HG02759 (cell line): ENCODE data around the gene IRS1.

Experiments used
- ATAC-seq: cut with Tn5 transposase; IDR thresholded peaks from one replicate; pipeline ENCODE4 v1.9.1; 2021; ENCODE audit warnings: mild to moderate bottlenecking, moderate library complexity; ENCODE audit not compliant: unreplicated experiment

IRS1 gene

DNA sequence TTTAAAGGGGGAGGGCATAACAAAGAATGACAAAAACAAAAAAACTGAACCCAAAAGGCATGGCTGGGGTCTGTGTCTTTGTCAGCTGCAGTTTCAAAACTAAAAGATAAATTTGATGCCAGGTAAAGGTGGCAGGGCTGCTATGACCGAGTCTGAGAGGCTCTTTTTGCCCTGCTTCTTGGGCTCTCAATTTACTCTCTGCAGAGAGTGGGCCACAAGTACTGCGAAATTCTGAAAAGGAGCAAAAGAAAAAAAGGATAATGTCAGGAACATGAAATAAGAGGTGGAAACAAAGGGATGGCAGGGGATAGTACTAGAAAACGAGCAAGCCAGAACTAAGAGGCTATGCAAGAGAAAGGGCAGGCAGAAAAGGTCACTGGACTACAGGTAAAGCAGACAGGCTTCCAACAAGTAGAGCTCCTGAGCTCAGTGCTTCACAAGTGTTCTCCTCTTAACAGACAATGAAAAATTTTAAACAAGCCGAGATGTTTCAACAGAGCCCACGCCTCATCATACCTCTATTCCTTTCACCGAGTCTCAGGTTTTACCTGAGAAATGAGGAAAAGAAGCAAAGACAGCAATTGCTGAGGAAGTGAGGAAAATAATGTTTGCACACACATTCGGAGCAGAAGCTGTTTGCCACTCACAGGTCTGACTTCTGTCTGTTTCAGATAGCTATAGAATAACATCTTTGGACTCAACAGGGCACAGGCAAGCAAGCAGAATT is 7.3 kb downstream of the IRS1 start:
- no peak for ATAC-seq

DNA sequence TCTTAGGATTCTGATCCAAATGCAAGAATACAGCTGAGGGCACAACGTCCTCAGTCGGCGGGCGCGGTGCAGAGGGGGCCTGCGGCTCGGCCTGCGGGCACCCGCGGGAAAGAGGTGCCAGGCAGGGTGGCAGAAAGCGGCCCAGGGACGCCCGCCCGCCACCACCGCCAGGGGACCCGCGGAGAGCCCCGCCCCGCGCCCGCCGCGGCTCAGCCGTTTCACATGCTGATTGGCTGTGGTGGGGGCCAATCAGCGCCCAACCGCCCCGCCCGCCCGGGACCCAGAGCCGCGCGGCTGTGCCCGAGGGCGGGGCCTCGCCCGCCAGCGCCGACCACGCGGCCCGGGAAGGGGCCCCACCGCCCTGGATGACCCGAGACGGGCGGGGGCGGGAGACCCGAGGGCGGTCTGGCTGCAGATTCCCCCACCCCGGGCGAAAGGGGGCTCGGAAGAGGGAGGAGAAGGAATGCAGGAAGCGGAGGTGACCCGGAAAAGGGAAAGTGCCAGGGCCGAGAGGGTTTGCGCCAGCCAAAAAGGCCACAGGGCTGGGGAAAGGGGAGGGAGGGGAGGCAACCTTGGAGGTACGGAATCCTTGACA is 8.0 kb downstream of the IRS1 start:
- peak; percentile 98 for ATAC-seq

DNA sequence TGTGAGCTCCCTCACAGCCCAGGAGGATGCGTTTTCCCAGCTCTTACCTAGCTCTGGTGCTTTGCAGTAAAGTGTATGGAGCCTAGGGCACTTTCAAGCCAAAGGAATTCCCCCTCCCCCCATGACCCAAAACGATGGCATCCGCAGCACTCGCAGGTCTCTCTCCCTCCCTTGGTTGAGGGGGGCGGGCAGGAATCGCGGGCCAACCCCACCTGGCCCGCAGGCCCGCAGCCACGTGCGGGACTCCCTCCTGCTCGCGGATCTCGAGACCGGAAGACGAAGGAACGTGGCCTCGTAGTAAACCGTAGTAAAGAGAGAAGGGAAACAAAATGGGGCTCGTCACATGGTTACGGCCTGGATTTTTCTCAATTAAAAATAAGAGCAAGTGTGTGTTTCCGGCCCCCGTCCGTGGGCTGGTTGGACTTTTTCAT is 8.5 kb downstream of the IRS1 start:
- peak; percentile 55 for ATAC-seq

DNA sequence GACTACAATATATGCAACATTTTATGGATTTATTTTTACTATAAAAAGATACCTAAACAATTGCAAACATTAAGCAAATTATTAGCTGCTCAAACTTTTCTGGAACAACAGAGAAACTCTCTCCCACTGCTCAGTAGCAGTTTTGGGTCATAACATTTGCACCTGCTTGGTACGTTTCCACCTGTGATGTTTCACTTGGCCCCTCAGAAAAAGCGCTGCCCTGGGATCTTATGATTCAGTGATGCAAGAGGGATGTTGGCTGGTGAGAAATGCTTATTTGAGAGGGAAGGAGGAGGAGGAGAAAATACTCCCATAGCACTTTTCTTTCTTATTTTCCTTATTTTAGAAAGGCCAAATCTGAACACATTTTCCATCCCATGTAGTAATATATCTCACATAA is 9.2 kb downstream of the IRS1 start:
- no peak for ATAC-seq

DNA sequence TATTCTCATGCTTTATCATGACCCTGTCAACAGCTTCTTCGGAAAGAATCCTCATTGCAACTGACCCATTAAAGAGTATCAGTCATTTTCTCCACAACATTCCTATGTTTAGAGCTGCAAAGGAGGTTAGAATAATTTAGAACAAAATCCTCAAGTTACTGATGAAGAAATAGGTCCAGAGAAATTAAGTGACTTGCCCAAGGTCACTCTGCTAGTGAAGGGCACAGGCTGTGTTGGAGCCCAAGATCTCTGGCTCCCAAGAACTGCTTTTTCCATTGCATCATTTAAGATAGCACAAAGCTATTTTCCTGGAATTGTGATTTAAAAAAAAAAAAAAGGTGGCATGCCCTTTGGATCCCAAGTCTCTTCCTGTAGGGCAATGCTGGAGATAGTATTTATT is 9.6 kb downstream of the IRS1 start:
- no peak for ATAC-seq

DNA sequence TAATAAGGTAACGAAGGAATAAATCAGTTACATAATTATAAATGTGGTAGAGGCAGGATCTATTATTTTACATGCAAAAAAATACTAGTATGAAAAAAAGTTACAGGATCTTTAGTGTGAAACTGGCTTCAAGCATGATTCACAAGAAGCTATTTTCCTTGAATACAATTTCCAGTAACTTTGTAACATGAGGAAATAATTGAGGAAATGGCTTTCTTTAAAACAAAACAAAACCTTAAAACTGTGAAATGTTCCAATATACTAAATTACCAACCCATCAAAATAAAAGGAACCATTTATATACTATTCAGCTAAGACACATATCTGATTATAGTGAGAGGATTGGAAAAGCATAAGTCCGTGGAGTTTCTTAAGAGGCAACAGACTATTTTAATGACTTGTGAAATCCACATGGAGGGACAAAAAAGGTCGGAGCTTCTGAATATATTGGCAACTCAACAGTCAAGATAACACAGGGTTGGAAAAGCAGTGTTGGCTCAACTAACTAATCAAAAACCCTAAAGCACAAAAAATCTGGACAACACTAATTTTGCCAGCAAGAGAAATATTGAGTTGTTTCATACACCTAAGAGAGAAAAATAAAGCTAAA is 10.6 kb downstream of the IRS1 start:
- ATAC-seq, result no peak

DNA sequence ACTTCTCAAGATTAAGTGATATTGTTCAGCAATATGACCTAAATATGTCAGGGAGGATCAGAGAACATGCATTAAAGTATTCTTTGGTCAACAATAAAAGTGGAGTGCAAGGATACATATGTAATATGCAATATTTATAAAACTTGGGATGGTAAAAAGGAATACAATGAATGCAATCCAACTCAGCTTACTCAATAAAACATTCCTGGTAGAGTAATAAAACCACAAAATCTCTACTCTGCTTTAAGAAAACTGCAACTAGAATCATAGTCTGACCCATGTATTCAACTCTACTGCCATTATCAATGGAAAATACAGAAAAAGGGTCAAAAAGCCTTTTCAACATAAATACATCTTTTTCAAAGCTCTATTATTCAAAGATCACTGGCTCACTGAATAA is 11.6 kb downstream of the IRS1 start:
- no peak for ATAC-seq

DNA sequence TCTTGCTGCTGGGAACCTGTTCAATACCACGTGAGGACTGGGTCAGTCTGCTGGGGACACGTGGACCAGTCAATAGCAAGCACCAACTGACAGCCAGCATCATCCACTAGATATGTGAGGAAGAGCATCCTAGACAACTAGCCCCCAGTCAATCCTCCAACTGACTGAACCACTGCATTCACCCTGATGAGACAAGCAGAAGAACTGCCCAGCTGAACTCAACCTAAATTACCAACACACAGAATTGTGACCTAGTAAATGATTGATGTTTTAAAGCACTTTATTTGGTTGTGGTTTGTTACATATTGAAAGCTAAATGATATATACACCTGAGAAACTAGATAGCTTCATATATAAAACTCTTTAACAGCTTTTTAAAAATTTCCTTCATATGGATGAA is 15.7 kb downstream of the IRS1 start:
- no peak for ATAC-seq

DNA sequence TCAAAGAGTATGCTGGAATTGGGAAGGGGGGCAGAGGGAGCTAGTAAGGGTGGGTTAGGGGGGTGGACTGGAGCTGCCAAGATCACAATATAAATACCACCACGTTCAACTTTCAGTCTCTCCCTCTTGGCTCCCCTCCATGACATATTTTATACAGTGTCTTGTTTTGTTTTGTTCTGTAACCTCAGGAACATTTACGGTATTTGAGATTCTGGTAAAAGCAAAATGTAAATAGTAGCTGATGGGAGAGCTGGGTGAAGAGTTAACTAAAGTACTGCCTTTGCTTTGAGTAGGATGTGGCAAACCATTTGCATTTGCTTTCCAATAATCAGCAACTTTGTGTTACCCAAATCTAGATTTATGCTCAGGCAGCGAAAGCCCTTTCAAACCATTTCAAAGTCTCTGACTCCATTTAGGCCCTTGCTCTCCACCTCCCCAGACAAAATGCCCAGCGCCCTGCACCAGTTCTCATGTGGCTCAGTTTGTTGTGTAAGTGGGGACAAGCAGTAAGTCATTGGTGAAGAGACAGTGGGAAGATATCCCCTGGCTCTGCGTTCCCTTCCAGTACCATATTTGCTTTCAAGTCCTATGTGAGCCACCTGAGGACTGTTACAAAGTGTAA is 17.4 kb downstream of the IRS1 start:
- no peak for ATAC-seq

DNA sequence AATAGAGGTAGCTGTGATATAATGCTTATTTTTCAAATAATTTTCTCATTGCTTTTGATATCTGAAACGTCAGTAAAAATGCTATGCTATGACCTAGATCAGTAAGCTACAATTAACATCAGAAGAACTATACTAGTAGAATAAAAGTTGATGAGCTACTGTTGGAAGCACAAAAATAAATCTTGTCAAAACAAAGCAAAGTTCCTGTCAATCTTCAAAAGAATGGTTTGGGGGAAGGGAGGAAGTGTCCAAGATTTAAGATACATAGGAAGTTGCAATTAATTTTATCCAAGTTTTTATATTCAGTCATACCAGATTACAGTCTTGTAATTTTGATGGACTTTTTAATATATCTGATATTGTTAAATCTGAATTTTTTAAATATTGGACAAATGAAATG is 19.2 kb downstream of the IRS1 start:
- ATAC-seq, result no peak

DNA sequence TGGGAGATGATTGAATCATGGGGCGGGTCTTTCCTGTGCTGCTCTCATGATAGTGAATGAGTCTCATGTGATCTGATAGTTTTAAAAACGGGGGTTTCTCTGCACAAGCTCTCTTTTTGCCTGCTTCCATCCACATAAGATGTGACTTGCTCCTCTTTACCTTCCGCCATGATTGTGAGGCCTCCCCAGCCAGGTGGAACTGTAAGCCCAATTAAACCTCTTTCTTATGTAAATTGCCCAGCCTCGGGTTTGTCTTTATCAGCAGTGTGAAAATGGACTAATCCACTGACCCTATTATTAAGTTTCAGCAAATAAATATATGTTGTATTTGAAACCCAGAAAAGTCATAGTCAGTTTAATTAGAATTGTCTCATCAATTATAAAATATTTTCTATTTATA is 22.0 kb downstream of the IRS1 start:
- ATAC-seq, result no peak

DNA sequence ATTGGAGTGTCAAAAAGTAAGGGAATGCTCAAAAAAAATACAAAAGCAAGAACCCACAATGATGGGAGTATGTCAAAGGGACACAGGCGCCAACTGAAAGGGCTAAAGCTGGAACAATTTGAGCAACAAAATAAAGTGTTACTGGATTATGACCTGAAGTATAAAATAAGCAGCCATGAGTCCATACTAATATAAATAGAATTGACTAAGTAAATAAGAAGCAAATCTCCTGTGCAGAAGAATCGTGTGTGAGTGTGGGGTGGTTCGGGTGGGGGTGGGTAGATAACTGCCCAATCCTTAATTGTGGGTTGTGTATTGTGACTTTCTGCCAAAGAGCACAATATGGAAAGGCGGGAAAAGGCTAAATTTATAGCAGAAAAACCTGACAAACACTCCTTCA is 23.5 kb downstream of the IRS1 start:
- ATAC-seq, result no peak

DNA sequence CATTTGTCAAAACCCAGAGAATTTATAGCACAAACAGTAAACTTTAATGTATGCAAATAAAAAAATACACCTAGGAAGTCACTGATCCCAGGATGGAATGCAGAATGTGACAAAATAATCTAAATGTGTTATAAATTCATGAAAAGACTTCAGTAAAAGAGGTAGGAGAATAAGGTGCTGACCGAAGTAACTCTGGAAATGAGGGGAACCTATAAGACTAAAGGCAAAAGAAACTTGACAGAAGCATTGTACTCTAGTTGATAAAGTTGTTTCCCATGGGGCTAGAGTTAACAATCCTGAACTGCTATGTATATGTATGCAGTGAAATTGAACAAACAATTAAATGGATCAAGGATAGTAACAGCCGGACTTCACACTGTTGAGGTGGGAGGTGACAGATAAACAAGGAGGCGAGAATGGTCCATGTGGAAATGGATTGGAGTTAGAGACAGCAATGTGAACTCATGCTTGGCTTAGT is 24.5 kb downstream of the IRS1 start:
- no peak for ATAC-seq

DNA sequence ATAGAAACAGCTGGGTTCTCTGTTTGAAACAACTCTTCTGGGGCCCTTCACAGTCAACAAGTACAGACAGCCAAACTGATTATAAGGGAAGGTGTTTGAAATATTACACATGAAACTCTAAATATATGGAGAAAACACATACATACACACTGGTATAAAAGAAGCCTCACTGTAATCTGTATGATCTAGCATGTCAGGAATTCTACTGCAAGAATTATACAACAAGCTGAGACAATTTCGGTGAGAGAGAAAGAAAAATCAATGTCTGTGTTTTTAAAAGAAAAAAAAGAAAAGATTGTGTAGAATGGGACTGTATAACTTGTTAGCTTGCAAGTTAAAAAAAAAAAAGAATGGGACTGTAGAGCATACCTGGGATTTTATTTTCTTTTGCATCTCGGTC is 26.3 kb downstream of the IRS1 start:
- peak; percentile 34 for ATAC-seq

DNA sequence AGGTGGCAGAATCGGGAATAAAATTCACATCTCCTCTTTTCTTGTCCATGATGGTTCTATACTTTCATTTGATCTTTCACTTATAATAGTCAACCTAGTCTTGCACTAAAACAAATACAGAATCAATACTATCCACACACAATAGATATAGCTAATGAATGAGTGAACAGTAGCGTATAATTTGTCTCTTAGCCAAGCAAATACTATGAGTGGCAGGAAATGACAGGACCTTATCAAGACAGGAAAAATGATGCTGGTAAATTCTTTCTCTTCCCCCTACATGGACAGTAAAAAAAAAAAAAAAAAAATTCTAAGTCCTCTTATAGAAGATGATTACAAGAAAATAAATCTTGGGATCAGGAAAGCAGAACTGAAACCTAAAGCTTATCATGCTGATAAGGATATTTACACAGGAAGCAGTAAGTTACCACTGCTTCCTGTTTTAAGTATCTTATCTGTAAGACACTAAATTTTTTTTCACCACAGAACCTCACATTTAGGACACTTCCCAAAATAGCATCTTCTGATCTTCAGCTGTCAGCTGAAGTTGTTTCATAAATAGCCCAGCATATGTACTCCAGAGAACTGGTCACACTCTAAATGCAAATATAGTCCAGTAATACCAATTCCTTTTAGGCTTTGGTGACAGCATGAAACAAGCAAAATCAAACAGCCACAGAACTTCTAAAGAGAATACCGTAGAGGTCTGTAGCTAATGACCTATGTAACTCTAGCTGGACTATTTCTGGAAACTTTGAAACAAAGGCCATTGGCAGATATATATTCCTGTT is 27.0 kb downstream of the IRS1 start:
- ATAC-seq, result peak; percentile 93

DNA sequence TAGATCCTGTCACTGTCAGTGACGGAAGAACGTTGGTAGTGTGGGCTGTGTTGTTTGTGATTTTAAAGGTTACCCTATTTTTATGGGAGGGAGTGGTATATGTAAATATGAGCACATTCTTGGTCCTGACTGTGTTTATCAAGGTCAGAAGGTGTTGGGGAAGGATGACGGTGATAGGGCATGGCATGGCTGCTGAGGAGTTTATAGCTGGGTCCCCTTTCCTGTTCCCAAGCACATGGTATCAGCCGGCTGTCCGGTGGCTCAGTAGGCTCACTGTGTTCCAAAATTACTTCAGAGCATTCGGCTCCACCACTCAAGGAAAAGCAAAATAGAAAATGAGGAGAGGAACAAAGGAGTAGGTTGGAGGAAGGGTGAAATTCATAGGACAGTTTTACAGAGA is 28.6 kb downstream of the IRS1 start:
- ATAC-seq, result no peak

DNA sequence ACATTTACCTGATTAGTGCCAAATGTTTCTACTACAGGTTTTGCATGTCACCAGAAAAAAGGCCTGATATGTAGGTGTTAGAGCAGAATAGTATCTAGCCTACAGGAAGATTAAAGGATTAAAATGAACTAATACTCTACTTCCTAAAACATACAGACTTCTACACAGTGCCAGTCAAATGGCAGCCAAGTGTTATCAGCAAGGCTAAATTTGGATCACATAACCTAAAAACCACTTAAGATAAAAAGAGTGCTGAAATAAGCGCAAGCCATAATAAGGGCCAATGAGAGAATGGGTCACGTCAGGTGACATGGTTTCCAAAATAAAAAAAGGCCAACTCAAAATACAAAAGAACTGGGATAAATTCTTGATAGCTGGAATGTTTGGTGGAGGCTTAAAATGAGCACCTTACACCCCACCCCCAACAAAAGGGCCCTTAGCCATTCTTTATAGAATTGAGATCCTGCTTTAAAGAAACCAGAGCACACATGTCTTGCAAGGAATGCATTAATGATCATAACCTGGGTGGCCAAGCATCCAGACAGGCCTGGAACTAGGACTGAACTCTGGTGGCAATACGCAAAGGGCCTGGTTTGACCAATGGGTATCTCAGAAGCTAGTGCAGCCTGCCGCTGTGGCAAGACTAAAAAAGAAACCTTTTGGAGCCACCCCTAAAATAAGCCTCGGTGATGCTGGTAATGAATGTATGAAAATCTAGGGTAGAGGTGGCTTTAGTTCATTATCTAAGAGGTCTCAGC is 32.4 kb downstream of the IRS1 start:
- no peak for ATAC-seq

DNA sequence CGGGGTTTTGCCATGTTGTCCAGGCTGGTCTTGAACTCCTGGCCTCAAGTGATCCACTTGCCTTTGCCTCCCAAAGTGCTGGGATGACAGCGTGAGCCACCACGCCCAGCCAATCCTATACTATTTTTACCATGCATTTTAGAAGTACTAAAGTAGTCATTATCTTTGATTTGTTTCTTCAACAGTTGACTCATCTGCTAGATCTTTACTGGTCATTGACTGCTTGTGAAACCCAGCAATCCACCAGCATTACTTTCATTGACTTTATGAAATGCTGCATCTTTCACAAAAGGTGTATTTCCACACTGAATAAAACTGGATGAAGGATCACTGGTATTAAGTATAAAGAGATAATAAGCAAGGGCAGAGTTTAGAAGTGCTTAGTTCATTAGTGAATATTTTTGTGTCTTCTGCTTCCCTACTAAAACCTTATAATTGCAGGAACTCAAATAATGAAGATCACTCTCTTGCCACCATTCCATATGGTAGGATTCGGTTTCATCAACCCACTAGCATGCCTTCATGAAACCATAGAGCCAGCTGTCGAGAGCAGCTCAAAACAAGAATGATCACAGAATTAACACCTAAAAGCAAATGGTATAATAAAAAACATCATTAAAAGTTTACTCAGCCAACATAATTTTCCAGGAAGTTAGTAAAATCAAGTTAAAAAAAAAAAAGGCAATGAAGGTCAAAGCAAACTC is 33.1 kb downstream of the IRS1 start:
- no peak for ATAC-seq

DNA sequence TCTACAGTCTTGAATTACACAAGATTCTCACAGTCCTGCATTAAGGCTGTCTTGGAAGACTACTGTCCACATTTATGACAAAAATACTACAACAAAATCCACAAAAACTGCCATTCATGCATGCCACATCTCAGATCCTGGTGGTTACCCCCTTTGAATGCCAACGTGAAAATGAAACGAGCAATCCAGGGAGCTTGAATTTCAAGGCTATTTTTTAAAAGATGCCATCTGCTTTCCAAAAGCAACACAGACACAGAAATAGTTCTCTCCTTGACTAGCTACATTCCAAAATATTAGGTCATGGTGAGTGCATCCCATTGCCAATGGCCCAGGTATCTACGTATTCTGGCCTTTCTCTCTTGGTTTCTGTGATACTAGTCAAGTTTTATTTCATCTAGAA is 36.3 kb downstream of the IRS1 start:
- ATAC-seq, result no peak

DNA sequence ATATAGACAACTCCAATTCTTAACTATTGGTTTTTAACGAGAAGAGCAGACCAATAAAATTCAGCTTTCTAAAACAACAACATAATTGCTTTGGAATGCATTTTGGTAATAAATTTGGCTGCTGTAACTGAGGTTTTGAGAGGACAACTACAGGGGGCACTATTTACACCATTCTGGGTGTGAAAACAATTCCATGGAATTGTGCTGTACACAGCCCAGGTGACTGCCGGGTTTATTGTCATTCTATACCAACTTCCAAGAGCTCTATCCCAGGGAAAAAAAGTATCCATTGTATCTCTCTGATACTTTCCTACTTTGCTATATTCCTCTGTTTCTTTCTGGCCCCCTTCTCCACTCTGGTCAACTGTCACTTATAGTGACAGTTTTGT is 38.4 kb downstream of the IRS1 start:
- ATAC-seq, result no peak
